GM12875 (cell line): ENCODE data around the gene PLAC9.

Experiments
- H3K4me3 ChIP-seq: one replicate; pipeline ENCODE4 v1.5.1; 2011; ENCODE audit warnings: low read depth, low read length, control low read depth
- CTCF ChIP-seq: IDR thresholded peaks from 2 replicates; pipeline ENCODE4 v1.5.1; 2011; ENCODE audit warnings: low read depth, mild to moderate bottlenecking, control low read depth, inconsistent platforms, low read length, moderate library complexity, borderline replicate concordance; ENCODE audit not compliant: insufficient read depth

The PLAC9 gene

GRCh38 chr10:80194373-80195045, 62.0 kb downstream of the PLAC9 start:
- no peak overlapping the region for H3K4me3 ChIP-seq
- no peak for TF ChIP-seq CTCF
